Mesendoderm (in vitro differentiated cells): ENCODE results near the gene PEX14.

Experiments used
- DNase-seq: peaks from one replicate; pipeline ENCODE4 v3.0.0; 2013
- H2AK5ac ChIP-seq: 2 replicates; pipeline ENCODE4 v1.6.1; 2013; ENCODE audit warnings: low read length, inconsistent platforms
- H2BK120ac ChIP-seq: 2 replicates; pipeline ENCODE4 v1.6.1; 2013; ENCODE audit warnings: low read depth, mild to moderate bottlenecking, low read length, moderate library complexity, mixed read lengths
- H2BK15ac ChIP-seq: replicated peaks from 2 replicates; pipeline ENCODE4 v1.6.1; 2013; ENCODE audit warnings: low read depth, mild to moderate bottlenecking, moderate library complexity
- H2BK5ac ChIP-seq: 2 replicates; pipeline ENCODE4 v1.6.1; 2013; ENCODE audit warnings: low read length, inconsistent platforms
- H3K18ac ChIP-seq: 2 replicates; pipeline ENCODE4 v1.6.1; 2013; ENCODE audit warnings: mild to moderate bottlenecking, low read length, mixed read lengths
- H3K23ac ChIP-seq: one replicate; pipeline ENCODE4 v1.6.1; 2013; ENCODE audit warnings: low read length
- H3K27ac ChIP-seq: 2 replicates; pipeline ENCODE4 v1.5.1; 2013; ENCODE audit warnings: low read depth, mild to moderate bottlenecking, inconsistent platforms, low read length, moderate library complexity
- H3K27me3 ChIP-seq: 2 replicates; pipeline ENCODE4 v1.6.1; 2013; ENCODE audit warnings: low read length, control low read depth, mild to moderate bottlenecking, inconsistent platforms; ENCODE audit not compliant: insufficient read depth, poor library complexity
- H3K36me3 ChIP-seq: 2 replicates; pipeline ENCODE4 v1.6.1; 2013; ENCODE audit warnings: low read length, inconsistent platforms; ENCODE audit not compliant: control insufficient read depth, insufficient read depth
- H3K4ac ChIP-seq: one replicate; pipeline ENCODE4 v1.6.1; 2013; ENCODE audit warnings: low read depth, mild to moderate bottlenecking, low read length, moderate library complexity
- H3K4me1 ChIP-seq: 2 replicates; pipeline ENCODE4 v1.6.1; 2013; ENCODE audit warnings: low read depth, low read length, inconsistent platforms; ENCODE audit not compliant: control insufficient read depth
- H3K4me2 ChIP-seq: 2 replicates; pipeline ENCODE4 v1.6.1; 2013; ENCODE audit warnings: low read length
- H3K4me3 ChIP-seq: 2 replicates; pipeline ENCODE4 v1.5.1; 2013; ENCODE audit warnings: mild to moderate bottlenecking, low read length
- H3K56ac ChIP-seq: one replicate; pipeline ENCODE4 v1.6.1; 2013; ENCODE audit warnings: low read length
- H3K79me1 ChIP-seq: 2 replicates; pipeline ENCODE4 v1.6.1; 2013; ENCODE audit warnings: low read length, inconsistent platforms
- H3K79me2 ChIP-seq: 2 replicates; pipeline ENCODE4 v1.6.1; 2013; ENCODE audit warnings: mild to moderate bottlenecking, low read length; ENCODE audit not compliant: control insufficient read depth, insufficient read depth
- H3K9ac ChIP-seq: 2 replicates; pipeline ENCODE4 v1.6.1; 2013; ENCODE audit warnings: low read length, inconsistent platforms
- H4K5ac ChIP-seq: one replicate; pipeline ENCODE4 v1.6.1; 2013; ENCODE audit warnings: low read length
- H4K8ac ChIP-seq: one replicate; pipeline ENCODE4 v1.6.1; 2013; ENCODE audit warnings: low read depth, mild to moderate bottlenecking, control low read depth, low read length, moderate library complexity
- WGBS: extraction: QIAGEN DNeasy Blood & Tissue Kit; methylation state at CpG from one replicate; pipeline ENCODE4 v1.1.7; 2013; ENCODE audit warnings: low lambda C conversion rate, missing lambda C conversion rate; ENCODE audit not compliant: insufficient coverage; ENCODE audit errors: extremely low coverage; 5-methylcytosine and 5-hydroxymethylcytosine counted together

Gene PEX14

DNA sequence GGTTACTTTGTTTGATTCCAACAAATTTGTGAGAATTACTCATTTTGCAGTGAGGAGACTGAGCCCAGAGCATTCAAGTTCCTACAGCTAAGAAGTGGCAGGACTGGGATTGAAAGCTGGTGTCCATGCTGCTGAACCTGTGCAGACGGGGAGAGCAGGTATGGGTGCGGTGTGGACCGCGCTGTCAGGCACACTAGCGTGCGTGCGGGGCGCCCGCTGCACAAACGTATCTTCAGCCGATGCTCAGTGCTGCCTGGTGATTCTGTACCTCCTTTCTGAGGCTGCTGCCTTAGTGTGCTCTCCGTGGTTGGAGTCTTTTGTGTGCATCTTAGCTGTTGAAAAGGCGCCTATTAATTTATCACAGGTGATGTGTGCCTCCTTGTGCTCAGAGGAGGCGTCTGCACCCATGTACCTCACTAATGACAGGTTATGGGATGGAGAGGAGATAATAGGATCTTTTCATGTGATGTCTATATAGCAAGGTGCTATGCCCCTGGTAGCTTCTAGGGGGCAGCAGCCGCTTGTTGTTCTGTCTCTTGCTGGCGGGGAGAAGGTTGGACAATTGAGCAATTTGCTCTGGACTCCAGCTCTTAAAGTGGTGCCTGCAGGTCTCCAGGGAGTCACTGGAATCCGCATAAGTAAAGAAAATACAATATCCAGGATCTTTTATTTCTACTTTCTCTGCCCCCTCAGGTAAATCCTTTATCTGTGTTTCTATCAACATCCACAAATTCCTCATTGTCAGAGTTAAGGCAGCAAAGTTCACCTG is 32.5 kb downstream of the PEX14 start:
- no peak overlapping the region for H3K4ac ChIP-seq

DNA sequence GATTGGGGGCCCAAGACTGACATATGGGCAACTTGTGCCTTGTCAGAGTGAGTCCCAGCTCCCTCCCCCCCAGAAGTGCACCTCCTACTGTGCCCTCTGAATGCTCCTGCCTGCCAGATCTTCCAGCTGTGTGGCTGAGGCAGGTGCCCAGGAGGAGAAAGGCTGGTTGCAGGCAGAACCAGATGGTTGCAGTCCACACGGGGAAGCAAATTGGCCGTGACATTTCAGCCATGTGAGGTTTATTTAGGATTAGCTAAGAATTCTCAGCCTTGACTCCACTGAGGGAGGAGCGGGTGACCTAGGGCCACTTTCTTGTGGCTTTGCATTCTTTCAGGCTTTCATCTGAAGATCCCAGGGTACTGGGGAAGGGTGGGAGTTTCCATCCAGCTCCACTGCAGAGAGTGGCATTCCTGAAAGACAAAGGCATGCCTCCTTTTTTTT is 33.8 kb downstream of the PEX14 start:
- Histone ChIP-seq H3K9ac (no peak overlapping the region), H3K79me2 (peaks cover 10% of the 10 kb centered on the region), H3K4me2 (no peak overlapping the region), H3K36me3 (no peaks in the 10 kb centered on the region), H2AK5ac (no peak overlapping the region), H3K23ac (no peak overlapping the region), H4K5ac (no peak overlapping the region), H3K4me3 (no peak overlapping the region), H3K4ac (no peak overlapping the region), H2BK5ac (no peak overlapping the region), H3K56ac (no peak overlapping the region), H3K27me3 (no peaks in the 10 kb centered on the region), H4K8ac (no peak overlapping the region), H3K27ac (peak overlapping the region; percentile 2), H3K4me1 (no peaks in the 10 kb centered on the region), H3K79me1 (peaks cover 13% of the 10 kb centered on the region), H3K18ac (no peak overlapping the region), H2BK15ac (no peak overlapping the region), H2BK120ac (no peak overlapping the region)
- DNase-seq: peak; percentile 93
- WGBS: no CpG with 5 or more reads among the region's 3 CpGs

More for the DNA sequence above, 32.5 kb downstream of the PEX14 start:
- H4K8ac ChIP-seq: no peak overlapping the region
- no peak overlapping the region for H3K18ac ChIP-seq
- no peak overlapping the region for H2BK5ac ChIP-seq
- no peak overlapping the region for H2BK15ac ChIP-seq
- H3K79me1 ChIP-seq: peaks cover 13% of the 10 kb centered on the region
- H3K27me3 ChIP-seq: no peaks in the 10 kb centered on the region
- no CpG with 5 or more reads among the region's 17 CpGs for WGBS
- no peak overlapping the region for H4K5ac ChIP-seq
- no peak overlapping the region for H3K27ac ChIP-seq
- H3K4me2 ChIP-seq: no peak overlapping the region
- no peaks in the 10 kb centered on the region for H3K4me1 ChIP-seq
- H3K36me3 ChIP-seq: no peaks in the 10 kb centered on the region
- H3K79me2 ChIP-seq: peaks cover 10% of the 10 kb centered on the region
- H3K4me3 ChIP-seq: no peak overlapping the region
- H3K9ac ChIP-seq: no peak overlapping the region
- H2BK120ac ChIP-seq: no peak overlapping the region
- H3K23ac ChIP-seq: no peak overlapping the region
- H3K56ac ChIP-seq: no peak overlapping the region
- DNase-seq: peak; percentile 83
- no peak overlapping the region for H2AK5ac ChIP-seq

DNA sequence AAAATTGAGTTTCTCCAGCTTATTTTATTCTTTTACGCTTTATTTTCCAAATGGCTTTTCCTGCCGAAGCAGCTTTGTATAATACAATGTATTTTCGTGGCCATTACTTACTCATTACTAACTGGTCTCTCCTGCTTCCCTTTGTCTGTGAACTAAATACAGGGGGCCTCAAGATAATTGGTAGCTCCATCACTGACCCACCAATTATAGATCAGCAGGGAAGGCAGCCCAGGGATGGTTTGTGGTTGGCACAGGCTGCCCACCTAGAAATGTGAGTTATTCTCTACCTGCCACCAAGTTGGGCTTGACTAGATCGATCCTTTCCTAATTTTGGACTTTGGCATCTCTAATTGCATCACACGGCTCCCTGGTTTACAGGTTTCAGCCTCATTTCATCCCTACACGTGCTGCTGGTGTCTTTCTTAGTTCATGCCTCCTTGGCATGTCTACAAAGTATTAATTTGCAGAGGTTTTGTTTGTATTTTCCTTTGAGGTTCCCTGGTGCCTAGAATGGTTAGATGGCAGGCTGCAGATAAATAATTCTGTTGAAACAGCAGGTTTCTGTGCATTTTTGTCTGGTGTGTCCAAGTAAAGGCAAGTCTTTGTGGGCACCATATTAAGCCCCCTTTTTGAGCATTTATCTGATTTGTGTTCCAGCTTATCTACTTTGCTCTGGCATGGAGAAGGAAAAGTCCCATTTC is 35.2 kb downstream of the PEX14 start:
- no peak overlapping the region for H3K23ac ChIP-seq
- H3K4ac ChIP-seq: no peak overlapping the region
- H2AK5ac ChIP-seq: no peak overlapping the region
- no CpG with 5 or more reads among the region's 6 CpGs for WGBS
- H3K27ac ChIP-seq: no peak overlapping the region
- peaks cover 10% of the 10 kb centered on the region for H3K79me2 ChIP-seq
- no peak for DNase-seq
- H3K18ac ChIP-seq: no peak overlapping the region
- no peaks in the 10 kb centered on the region for H3K27me3 ChIP-seq
- H3K9ac ChIP-seq: no peak overlapping the region
- H3K4me2 ChIP-seq: no peak overlapping the region
- peaks cover 17% of the 10 kb centered on the region for H3K79me1 ChIP-seq
- H2BK15ac ChIP-seq: no peak overlapping the region
- H4K8ac ChIP-seq: no peak overlapping the region
- no peak overlapping the region for H4K5ac ChIP-seq
- H2BK5ac ChIP-seq: no peak overlapping the region
- no peak overlapping the region for H2BK120ac ChIP-seq
- peaks cover 2% of the 10 kb centered on the region for H3K4me1 ChIP-seq
- H3K56ac ChIP-seq: no peak overlapping the region
- H3K36me3 ChIP-seq: no peaks in the 10 kb centered on the region
- H3K4me3 ChIP-seq: no peak overlapping the region

DNA sequence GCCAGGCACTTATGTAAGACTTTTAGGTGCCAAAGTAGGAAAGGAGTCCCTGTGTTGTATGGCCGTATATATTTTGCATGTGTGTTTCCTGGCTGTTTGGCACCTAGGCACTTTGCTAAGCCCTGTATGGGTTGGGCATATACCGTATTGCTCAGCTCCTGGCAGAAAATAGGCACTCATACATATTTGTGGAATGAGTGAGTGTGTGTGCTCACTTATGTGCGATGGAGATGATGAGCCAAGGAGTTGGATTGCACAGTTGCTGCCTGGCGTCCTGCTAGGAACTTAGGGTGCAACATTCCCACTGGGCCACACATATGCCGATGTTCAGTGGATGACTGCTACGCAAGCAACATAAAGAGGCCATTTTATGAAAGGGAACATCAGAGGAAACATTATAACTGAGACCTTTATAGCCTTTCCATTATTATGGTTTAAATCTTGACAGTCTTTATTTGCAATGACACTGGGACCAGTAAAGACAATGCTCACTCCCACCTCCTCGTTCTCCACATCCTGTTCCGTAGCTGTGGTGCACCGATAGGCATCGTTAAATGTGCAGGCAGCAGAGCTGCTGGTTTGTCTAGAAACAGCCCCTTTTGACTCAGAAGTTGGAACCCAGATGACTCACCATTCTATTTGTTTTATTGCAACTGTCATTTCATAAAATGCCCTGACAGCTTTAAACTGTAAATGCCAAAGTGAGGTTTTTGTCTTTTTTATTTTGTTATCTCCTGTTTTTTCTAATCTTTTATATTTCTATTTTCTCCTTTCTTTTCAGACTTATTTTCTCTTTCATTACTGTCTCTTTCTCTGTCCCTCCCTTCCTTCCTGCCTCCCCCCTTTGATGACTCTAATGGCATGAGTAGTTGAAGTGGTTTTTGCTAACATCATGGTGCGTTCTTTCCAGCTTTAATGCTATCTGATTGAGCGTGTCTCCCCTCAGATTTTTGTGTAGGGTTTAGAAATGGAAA is 36.1 kb downstream of the PEX14 start:
- Histone ChIP-seq H4K5ac (no peak overlapping the region), H3K27me3 (no peaks in the 10 kb centered on the region), H2BK5ac (no peak overlapping the region), H3K4me2 (no peak overlapping the region), H3K36me3 (no peaks in the 10 kb centered on the region), H3K9ac (no peak overlapping the region), H3K56ac (no peak overlapping the region), H3K79me2 (peaks cover 10% of the 10 kb centered on the region), H3K79me1 (peaks cover 20% of the 10 kb centered on the region), H2AK5ac (no peak overlapping the region), H3K23ac (no peak overlapping the region), H4K8ac (no peak overlapping the region), H3K4ac (no peak overlapping the region), H2BK120ac (no peak overlapping the region), H3K18ac (no peak overlapping the region), H3K4me3 (no peak overlapping the region), H2BK15ac (no peak overlapping the region), H3K27ac (no peak overlapping the region), H3K4me1 (peaks cover 2% of the 10 kb centered on the region)
- DNase-seq: no peak
- WGBS: no CpG with 5 or more reads among the region's 12 CpGs

DNA sequence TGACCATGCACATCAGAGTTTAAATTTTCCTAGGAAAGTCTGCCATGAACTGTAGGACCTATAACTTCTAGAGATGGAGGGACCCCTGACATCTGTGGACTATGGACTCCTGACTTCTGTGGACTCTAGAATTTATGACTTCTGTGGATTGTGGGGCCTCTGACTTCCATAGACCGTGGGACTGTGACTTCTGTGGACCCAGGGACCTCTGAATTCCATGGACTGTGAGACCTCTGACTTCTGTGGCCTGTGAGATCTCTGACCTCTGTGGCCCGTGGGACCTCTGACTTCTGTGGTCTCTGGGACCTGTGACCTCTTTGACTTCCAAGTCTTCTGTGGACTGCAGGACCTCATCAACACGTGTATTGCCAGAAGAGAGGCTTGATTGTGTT is 36.7 kb downstream of the PEX14 start:
- no peak for DNase-seq
- H3K4ac ChIP-seq: no peak overlapping the region
- H2AK5ac ChIP-seq: no peak overlapping the region
- no peak overlapping the region for H4K5ac ChIP-seq
- WGBS: no CpG with 5 or more reads among the region's 3 CpGs
- peaks cover 11% of the 10 kb centered on the region for H3K79me2 ChIP-seq
- no peaks in the 10 kb centered on the region for H3K27me3 ChIP-seq
- H3K4me1 ChIP-seq: peaks cover 3% of the 10 kb centered on the region
- H4K8ac ChIP-seq: no peak overlapping the region
- H3K18ac ChIP-seq: no peak overlapping the region
- no peak overlapping the region for H3K9ac ChIP-seq
- H3K36me3 ChIP-seq: no peaks in the 10 kb centered on the region
- peaks cover 21% of the 10 kb centered on the region for H3K79me1 ChIP-seq
- H3K56ac ChIP-seq: no peak overlapping the region
- H3K23ac ChIP-seq: no peak overlapping the region
- no peak overlapping the region for H3K4me3 ChIP-seq
- H3K27ac ChIP-seq: no peak overlapping the region
- no peak overlapping the region for H2BK120ac ChIP-seq
- H3K4me2 ChIP-seq: no peak overlapping the region
- H2BK5ac ChIP-seq: no peak overlapping the region
- no peak overlapping the region for H2BK15ac ChIP-seq
